ENCODE data around the gene SLC35G3.
"Not testable (repeated sequence)": the region's sequence is repeated elsewhere in the genome, so short reads cannot be mapped to it uniquely, and the experiment has no call there.

Gene SLC35G3

GRCh38 chr17:35202582-35202981, 8.4 kb upstream of the SLC35G3 start:
- not testable (repeated sequence) for DNase-seq

GRCh38 chr17:35195062-35195461, 869 bp upstream of the SLC35G3 start:
- not testable (repeated sequence) for DNase-seq

- DNase-seq, result no peak
Observed at GRCh38 chr17:35192708-35193107, 1.5 kb downstream of the SLC35G3 start.

GRCh38 chr17:35191001-35191695, 3.0 kb downstream of the SLC35G3 start:
- no peak for DNase-seq

GRCh38 chr17:35189291-35189690, 4.9 kb downstream of the SLC35G3 start:
- DNase-seq, result no peak

GRCh38 chr17:35188111-35188510, 6.1 kb downstream of the SLC35G3 start:
- no peak for DNase-seq

GRCh38 chr17:35187481-35187880, 6.7 kb downstream of the SLC35G3 start:
- DNase-seq, result no peak

- DNase-seq, result no peak
Observed at GRCh38 chr17:35185849-35186248, 8.3 kb downstream of the SLC35G3 start.

- no peak for DNase-seq
Observed at GRCh38 chr17:35184274-35184673, 9.9 kb downstream of the SLC35G3 start.

GRCh38 chr17:35183332-35183731, 10.9 kb downstream of the SLC35G3 start:
- DNase-seq, result no peak

GRCh38 chr17:35179379-35179778, 14.8 kb downstream of the SLC35G3 start:
- DNase-seq, result not testable (repeated sequence)

GRCh38 chr17:35176897-35177296, 17.3 kb downstream of the SLC35G3 start:
- no peak for DNase-seq

GRCh38 chr17:35175638-35176415, 18.4 kb downstream of the SLC35G3 start:
- no peak for DNase-seq

GRCh38 chr17:35174835-35175334, 19.3 kb downstream of the SLC35G3 start:
- DNase-seq, result no peak

- not testable (repeated sequence) for DNase-seq
Observed at GRCh38 chr17:35172321-35172720, 21.9 kb downstream of the SLC35G3 start.

GRCh38 chr17:35171834-35172233, 22.4 kb downstream of the SLC35G3 start:
- DNase-seq, result no peak

- no peak for DNase-seq
Observed at GRCh38 chr17:35170968-35171771, 23.0 kb downstream of the SLC35G3 start.

GRCh38 chr17:35169835-35170363, 24.3 kb downstream of the SLC35G3 start:
- DNase-seq, result no peak

- no peak for DNase-seq
Observed at GRCh38 chr17:35167666-35168065, 26.5 kb downstream of the SLC35G3 start.

GRCh38 chr17:35167046-35167445, 27.1 kb downstream of the SLC35G3 start:
- no peak for DNase-seq

- no peak for DNase-seq
Observed at GRCh38 chr17:35166526-35166925, 27.7 kb downstream of the SLC35G3 start.

- no peak for DNase-seq
Observed at GRCh38 chr17:35164716-35165115, 29.5 kb downstream of the SLC35G3 start.

- no peak for DNase-seq
Observed at GRCh38 chr17:35163886-35164285, 30.3 kb downstream of the SLC35G3 start.

Measured in activated naive CD4-positive, alpha-beta T cell treated with anti-CD3 and anti-CD28 coated beads, Interleukin-2, amount 50 U/mL, for 16 hours (primary cell).